ENCODE data around the gene STAG1.

Gene STAG1

DNA sequence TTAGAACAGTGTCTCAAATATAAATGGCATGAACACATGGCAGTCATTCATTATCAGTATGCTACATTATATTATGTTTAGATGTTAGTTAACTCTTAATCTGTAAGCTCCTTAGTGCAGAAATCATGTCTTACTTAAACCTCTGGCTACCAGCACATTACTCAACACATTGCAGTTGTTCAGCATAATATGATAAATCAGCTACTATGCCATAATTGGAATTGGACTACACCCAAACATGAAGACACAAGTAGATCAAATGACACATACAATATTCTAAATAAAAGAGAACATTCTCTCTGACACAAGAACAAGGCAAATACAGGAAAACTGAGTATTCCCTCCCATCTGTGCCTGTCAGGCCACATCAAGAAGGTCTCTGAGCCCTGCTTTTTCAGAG, 385.9 kb downstream of the STAG1 start:
- Histone ChIP-seq H2BK5ac (ENCODE audit: low read depth, low read length, poor library complexity) (no peak overlapping the region), H3K18ac (ENCODE audit: low read length) (no peak overlapping the region), H3K23ac (ENCODE audit: low read length) (no peak overlapping the region), H3K9ac (ENCODE audit: low read length) (no peak overlapping the region), H3K14ac (ENCODE audit: low read length) (no peak overlapping the region), H2AK5ac (ENCODE audit: low read length) (no peak overlapping the region), H3K4me2 (ENCODE audit: low read length) (no peak overlapping the region), H3K4me1 (ENCODE audit: control insufficient read depth in 1 of 2, insufficient read depth in 2 of 2, low read length in 2 of 2) (no peaks in the 10 kb centered on the region), H3K4ac (ENCODE audit: low read depth, low read length) (no peak overlapping the region), H2BK12ac (ENCODE audit: low read length) (no peak overlapping the region), H3K9me3 (ENCODE audit: insufficient read depth, low read depth, low read length) (no peaks in the 10 kb centered on the region), H4K12ac (ENCODE audit: low read depth, low read length) (no peak overlapping the region), H2BK120ac (ENCODE audit: insufficient read depth, low read length, poor library complexity) (no peak overlapping the region), H3K79me2 (ENCODE audit: control insufficient read depth, insufficient read depth, low read length, poor library complexity) (no peaks in the 10 kb centered on the region), H3K27ac (ENCODE audit: low read depth, low read length) (no peak overlapping the region), H3K36me3 (ENCODE audit: control insufficient read depth in 1 of 2, insufficient read depth in 2 of 2, low read length in 2 of 2) (peaks cover 0 to 6% of the 10 kb centered on the region in 2 experiments), H2AFZ (ENCODE audit: insufficient read depth, low read length, poor library complexity) (no peak overlapping the region), H3K79me1 (ENCODE audit: low read length) (no peaks in the 10 kb centered on the region), H3K27me3 (ENCODE audit: insufficient read depth, low read length) (no peaks in the 10 kb centered on the region), H3K4me3 (ENCODE audit: low read depth, low read length) (no peak overlapping the region), H4K8ac (ENCODE audit: low read depth, low read length) (no peak overlapping the region), H4K91ac (ENCODE audit: low read depth, low read length) (no peak overlapping the region)
- peak in 1 of 2 donors; percentile 16 for DNase-seq

GRCh38 chr3:136353461-136353860, 398.7 kb downstream of the STAG1 start:
- no CpG with 5 or more reads among the region's 2 CpGs for WGBS (ENCODE audit: extremely low coverage, insufficient coverage, insufficient read length)
- Histone ChIP-seq H3K18ac (ENCODE audit: low read length) (no peak overlapping the region), H2BK12ac (ENCODE audit: low read length) (no peak overlapping the region), H3K9ac (ENCODE audit: low read length) (no peak overlapping the region), H4K12ac (ENCODE audit: low read depth, low read length) (no peak overlapping the region), H3K14ac (ENCODE audit: low read length) (no peak overlapping the region), H2BK120ac (ENCODE audit: insufficient read depth, low read length, poor library complexity) (no peak overlapping the region), H3K36me3 (ENCODE audit: control insufficient read depth in 1 of 2, insufficient read depth in 2 of 2, low read length in 2 of 2) (peaks cover 1 to 3% of the 10 kb centered on the region in 2 experiments), H3K27me3 (ENCODE audit: insufficient read depth, low read length) (no peaks in the 10 kb centered on the region), H2AFZ (ENCODE audit: insufficient read depth, low read length, poor library complexity) (no peak overlapping the region), H2BK5ac (ENCODE audit: low read depth, low read length, poor library complexity) (no peak overlapping the region), H3K27ac (ENCODE audit: low read depth, low read length) (no peak overlapping the region), H3K9me3 (ENCODE audit: insufficient read depth, low read depth, low read length) (no peaks in the 10 kb centered on the region), H3K23ac (ENCODE audit: low read length) (no peak overlapping the region), H3K79me1 (ENCODE audit: low read length) (no peaks in the 10 kb centered on the region), H3K4ac (ENCODE audit: low read depth, low read length) (no peak overlapping the region), H4K8ac (ENCODE audit: low read depth, low read length) (no peak overlapping the region), H3K4me3 (ENCODE audit: low read depth, low read length) (no peak overlapping the region), H4K91ac (ENCODE audit: low read depth, low read length) (no peak overlapping the region), H3K4me1 (ENCODE audit: control insufficient read depth in 1 of 2, insufficient read depth in 2 of 2, low read length in 2 of 2) (peaks cover 6 to 7% of the 10 kb centered on the region in 2 experiments), H3K4me2 (ENCODE audit: low read length) (no peak overlapping the region), H3K79me2 (ENCODE audit: control insufficient read depth, insufficient read depth, low read length, poor library complexity) (no peaks in the 10 kb centered on the region), H2AK5ac (ENCODE audit: low read length) (no peak overlapping the region)
- no peak for DNase-seq

DNA sequence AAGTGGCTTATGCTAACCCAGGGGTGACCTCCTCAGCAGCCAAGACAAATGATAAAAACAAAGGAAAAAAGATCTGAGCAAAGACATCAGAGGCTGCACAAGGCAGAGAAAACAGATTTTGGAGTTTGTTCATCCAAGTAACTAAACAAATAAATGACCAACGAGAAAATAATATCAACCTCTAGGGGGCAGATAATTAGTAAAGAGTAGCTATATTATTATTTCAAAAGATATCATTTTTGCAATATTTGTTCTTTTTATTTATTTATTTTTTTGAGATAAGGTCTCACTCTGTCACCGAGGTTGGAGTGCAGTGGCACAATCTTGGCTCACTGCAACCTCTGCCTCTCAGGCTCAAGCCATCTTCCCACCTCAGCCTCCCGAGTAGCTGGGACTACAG, 400.3 kb downstream of the STAG1 start:
- WGBS (ENCODE audit: extremely low coverage, insufficient coverage, insufficient read length), result no CpG with 5 or more reads among the region's 3 CpGs
- no peak overlapping the region for H3K27ac ChIP-seq (ENCODE audit: low read depth, low read length)
- no peak overlapping the region for H3K4ac ChIP-seq (ENCODE audit: low read depth, low read length)
- no peak overlapping the region for H4K8ac ChIP-seq (ENCODE audit: low read depth, low read length)
- no peaks in the 10 kb centered on the region for H3K79me2 ChIP-seq (ENCODE audit: control insufficient read depth, insufficient read depth, low read length, poor library complexity)
- no peak overlapping the region for H3K23ac ChIP-seq (ENCODE audit: low read length)
- H2AK5ac ChIP-seq (ENCODE audit: low read length), result no peak overlapping the region
- H3K14ac ChIP-seq (ENCODE audit: low read length), result no peak overlapping the region
- H4K91ac ChIP-seq (ENCODE audit: low read depth, low read length), result no peak overlapping the region
- H3K18ac ChIP-seq (ENCODE audit: low read length), result no peak overlapping the region
- H3K9me3 ChIP-seq (ENCODE audit: insufficient read depth, low read depth, low read length), result no peaks in the 10 kb centered on the region
- no peak overlapping the region for H2AFZ ChIP-seq (ENCODE audit: insufficient read depth, low read length, poor library complexity)
- no peak overlapping the region for H4K12ac ChIP-seq (ENCODE audit: low read depth, low read length)
- H3K27me3 ChIP-seq (ENCODE audit: insufficient read depth, low read length), result no peaks in the 10 kb centered on the region
- H3K79me1 ChIP-seq (ENCODE audit: low read length), result no peaks in the 10 kb centered on the region
- H3K4me3 ChIP-seq (ENCODE audit: low read depth, low read length), result no peak overlapping the region
- DNase-seq, result peak in 1 of 2 donors; percentile 13
- H3K4me2 ChIP-seq (ENCODE audit: low read length), result no peak overlapping the region
- H2BK120ac ChIP-seq (ENCODE audit: insufficient read depth, low read length, poor library complexity), result no peak overlapping the region
- H3K9ac ChIP-seq (ENCODE audit: low read length), result no peak overlapping the region
- peaks cover 6 to 7% of the 10 kb centered on the region in 2 experiments for H3K4me1 ChIP-seq (ENCODE audit: control insufficient read depth in 1 of 2, insufficient read depth in 2 of 2, low read length in 2 of 2)
- H2BK12ac ChIP-seq (ENCODE audit: low read length), result no peak overlapping the region
- H2BK5ac ChIP-seq (ENCODE audit: low read depth, low read length, poor library complexity), result no peak overlapping the region
- peaks cover 2 to 3% of the 10 kb centered on the region in 2 experiments for H3K36me3 ChIP-seq (ENCODE audit: control insufficient read depth in 1 of 2, insufficient read depth in 2 of 2, low read length in 2 of 2)

DNA sequence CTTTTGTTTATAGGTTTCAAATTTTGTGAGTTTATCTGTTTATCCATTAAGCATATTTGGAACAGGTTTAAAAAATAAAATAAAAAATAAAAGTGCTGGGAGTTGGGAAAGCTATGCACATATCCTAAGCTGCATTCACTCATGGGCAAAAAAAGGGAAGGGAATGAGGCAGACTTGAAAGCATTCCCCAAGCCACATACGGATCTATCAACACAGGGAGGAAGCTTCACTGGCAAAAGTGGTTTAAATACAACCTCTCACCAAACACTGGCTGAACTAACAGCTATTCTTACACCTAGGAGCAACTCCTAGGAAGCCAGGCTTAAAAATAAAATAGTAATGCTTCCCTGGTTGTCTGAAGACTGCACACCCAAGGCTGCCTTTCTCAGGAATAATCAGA, 400.8 kb downstream of the STAG1 start:
- Histone ChIP-seq H3K14ac (ENCODE audit: low read length) (no peak overlapping the region), H4K91ac (ENCODE audit: low read depth, low read length) (no peak overlapping the region), H2AFZ (ENCODE audit: insufficient read depth, low read length, poor library complexity) (no peak overlapping the region), H3K9me3 (ENCODE audit: insufficient read depth, low read depth, low read length) (no peaks in the 10 kb centered on the region), H4K12ac (ENCODE audit: low read depth, low read length) (no peak overlapping the region), H3K4me3 (ENCODE audit: low read depth, low read length) (no peak overlapping the region), H3K4ac (ENCODE audit: low read depth, low read length) (no peak overlapping the region), H3K79me1 (ENCODE audit: low read length) (no peaks in the 10 kb centered on the region), H3K9ac (ENCODE audit: low read length) (no peak overlapping the region), H2BK12ac (ENCODE audit: low read length) (no peak overlapping the region), H3K27me3 (ENCODE audit: insufficient read depth, low read length) (no peaks in the 10 kb centered on the region), H2AK5ac (ENCODE audit: low read length) (no peak overlapping the region), H3K23ac (ENCODE audit: low read length) (no peak overlapping the region), H4K8ac (ENCODE audit: low read depth, low read length) (no peak overlapping the region), H2BK120ac (ENCODE audit: insufficient read depth, low read length, poor library complexity) (no peak overlapping the region), H3K4me1 (ENCODE audit: control insufficient read depth in 1 of 2, insufficient read depth in 2 of 2, low read length in 2 of 2) (peaks cover 6 to 7% of the 10 kb centered on the region in 2 experiments), H2BK5ac (ENCODE audit: low read depth, low read length, poor library complexity) (no peak overlapping the region), H3K18ac (ENCODE audit: low read length) (no peak overlapping the region), H3K79me2 (ENCODE audit: control insufficient read depth, insufficient read depth, low read length, poor library complexity) (no peaks in the 10 kb centered on the region), H3K27ac (ENCODE audit: low read depth, low read length) (no peak overlapping the region), H3K36me3 (ENCODE audit: control insufficient read depth in 1 of 2, insufficient read depth in 2 of 2, low read length in 2 of 2) (peaks cover 2 to 3% of the 10 kb centered on the region in 2 experiments), H3K4me2 (ENCODE audit: low read length) (no peak overlapping the region)
- no CpG with 5 or more reads among the region's 1 CpG for WGBS (ENCODE audit: extremely low coverage, insufficient coverage, insufficient read length)
- no peak for DNase-seq

Data from trophoblast cell (in vitro differentiated cells and primary cell).